Activated CD8-positive, alpha-beta memory T cell treated with anti-CD3 and anti-CD28 coated beads, Interleukin-2, amount 10 ng/mL, durations not matched to agents 7 days and 5 days (primary cell): Measurements from ENCODE around the gene ST6GAL1. TPM values are rescaled to one million over a fixed set of nuclear protein-coding genes. Genes with fewer than 3 reads are reported as not detected.
"Not testable (repeated sequence)": the region's sequence is repeated elsewhere in the genome, so short reads cannot be mapped to it uniquely, and the experiment has no call there.

Source experiments
- ATAC-seq: fragments of 150-1000 bp; cut with Tn5 transposase; one replicate; pipeline ENCODE4 v1.10.0; 2021; ENCODE audit warnings: moderate library complexity
- CTCF ChIA-PET: fragments of 350-600 bp; sonication (Branson Sonifier 250); formaldehyde crosslinking; loops from one replicate; lab custom pipeline; 2021; ENCODE audit warnings: antibody characterized with exemption; lab: Charles Lee
- DNase-seq: peaks from one replicate; pipeline ENCODE4 v3.0.0-alpha.2; 2020
- H3K27ac Mint-ChIP-seq: one replicate; pipeline ENCODE4 v1.8.0; 2021; ENCODE audit warnings: mild to moderate bottlenecking, mixed read lengths
- H3K27me3 Mint-ChIP-seq: one replicate; pipeline ENCODE4 v1.8.0; 2021; ENCODE audit warnings: mixed read lengths
- H3K36me3 Mint-ChIP-seq: one replicate; pipeline ENCODE4 v1.8.0; 2021; ENCODE audit warnings: mild to moderate bottlenecking, mixed read lengths
- H3K4me1 Mint-ChIP-seq: one replicate; pipeline ENCODE4 v1.8.0; 2021; ENCODE audit warnings: mixed read lengths
- H3K4me3 Mint-ChIP-seq: one replicate; pipeline ENCODE4 v1.8.0; 2021; ENCODE audit warnings: mild to moderate bottlenecking, moderate library complexity, mixed read lengths
- H3K9me3 Mint-ChIP-seq: one replicate; pipeline ENCODE4 v1.8.0; 2022; ENCODE audit warnings: low read depth, mixed read lengths
- total RNA-seq, 2 experiments: library from RNA; stranded (reverse); gene quantifications; one replicate each; pipeline ENCODE4 v1.2.3, GENCODE V29; 2021

The ST6GAL1 gene
- total RNA-seq, 2 experiments from 2014 or later: 77.9 to 102 TPM

GRCh38 chr3:187049462-187050101 lies 119.3 kb downstream of the ST6GAL1 start:
- no peaks in the 10 kb centered on the region for H3K27me3 Mint-ChIP-seq
- ATAC-seq: no peak
- H3K36me3 Mint-ChIP-seq: peaks cover 87% of the 10 kb centered on the region
- no peak overlapping the region for H3K4me3 Mint-ChIP-seq
- H3K4me1 Mint-ChIP-seq: peaks cover 43% of the 10 kb centered on the region
- no peak overlapping the region for H3K27ac Mint-ChIP-seq
- CTCF ChIA-PET: interaction anchor here (0.7 to 2.4 kb wide), 2 partner anchors 12 to 90 kb away, joined by 3 to 4 read pairs; partner anchors contain the start of gene RPL39L
- peaks cover 2% of the 10 kb centered on the region for H3K9me3 Mint-ChIP-seq
- no peak for DNase-seq

GRCh38 chr3:187051066-187051465 lies 120.7 kb downstream of the ST6GAL1 start:
- Mint-ChIP-seq H3K4me3 (no peak overlapping the region), H3K27me3 (no peaks in the 10 kb centered on the region), H3K27ac (no peak overlapping the region), H3K36me3 (peaks cover 90% of the 10 kb centered on the region), H3K4me1 (peaks cover 32% of the 10 kb centered on the region), H3K9me3 (peaks cover 7% of the 10 kb centered on the region)
- DNase-seq: no peak
- CTCF ChIA-PET: interaction anchor here (1.0 to 2.4 kb wide), 3 partner anchors 10 to 202 kb away, joined by 3 to 4 read pairs (median 3); partner anchors contain the start of gene RPL39L
- no peak for ATAC-seq

- Mint-ChIP-seq H3K27ac (no peak overlapping the region), H3K4me3 (no peak overlapping the region), H3K9me3 (peaks cover 7% of the 10 kb centered on the region), H3K27me3 (no peaks in the 10 kb centered on the region), H3K36me3 (peaks cover 90% of the 10 kb centered on the region), H3K4me1 (peaks cover 27% of the 10 kb centered on the region)
- DNase-seq: no peak
- CTCF ChIA-PET: interaction anchor here (1.2 kb wide), 1 partner anchor 203 kb away, joined by 3 read pairs; no protein-coding TSS in a partner anchor
- no peak for ATAC-seq
Observed at GRCh38 chr3:187051724-187052366, 121.5 kb downstream of the ST6GAL1 start.

- peaks cover 29% of the 10 kb centered on the region for H3K4me1 Mint-ChIP-seq
- H3K9me3 Mint-ChIP-seq, H3K27me3 Mint-ChIP-seq, H3K27ac Mint-ChIP-seq, ATAC-seq, H3K4me3 Mint-ChIP-seq, DNase-seq, CTCF ChIA-PET: not testable (repeated sequence)
- H3K36me3 Mint-ChIP-seq: peaks cover 93% of the 10 kb centered on the region
Observed at GRCh38 chr3:187052427-187052826, 122.1 kb downstream of the ST6GAL1 start.

GRCh38 chr3:187054433-187054832 lies 124.1 kb downstream of the ST6GAL1 start:
- H3K4me3 Mint-ChIP-seq, H3K9me3 Mint-ChIP-seq, H3K27ac Mint-ChIP-seq: not testable (repeated sequence)

GRCh38 chr3:187057803-187058202 lies 127.5 kb downstream of the ST6GAL1 start:
- H3K27me3 Mint-ChIP-seq, ATAC-seq, H3K4me3 Mint-ChIP-seq, H3K27ac Mint-ChIP-seq, CTCF ChIA-PET, DNase-seq, H3K9me3 Mint-ChIP-seq: not testable (repeated sequence)
- Mint-ChIP-seq H3K36me3 (peaks cover 86% of the 10 kb centered on the region), H3K4me1 (peaks cover 24% of the 10 kb centered on the region)

More at GRCh38 chr3:187054433-187054832, 124.1 kb downstream of the ST6GAL1 start:
- peaks cover 31% of the 10 kb centered on the region for H3K4me1 Mint-ChIP-seq
- ATAC-seq, DNase-seq, H3K27me3 Mint-ChIP-seq: not testable (repeated sequence)
- peaks cover 97% of the 10 kb centered on the region for H3K36me3 Mint-ChIP-seq
- CTCF ChIA-PET: interaction anchor here (1.1 kb wide), 1 partner anchor 85 kb away, joined by 3 read pairs; the partner anchor contains the start of gene RPL39L

GRCh38 chr3:187061748-187062147 lies 131.4 kb downstream of the ST6GAL1 start:
- Mint-ChIP-seq H3K9me3 (peaks cover 2% of the 10 kb centered on the region), H3K27ac (no peak overlapping the region), H3K4me3 (no peak overlapping the region), H3K27me3 (no peaks in the 10 kb centered on the region), H3K36me3 (peaks cover 69% of the 10 kb centered on the region), H3K4me1 (peaks cover 52% of the 10 kb centered on the region)
- CTCF ChIA-PET: interaction anchor here (0.7 to 0.9 kb wide), 2 partner anchors 12 to 212 kb away, joined by 3 to 4 read pairs; no protein-coding TSS in a partner anchor
- DNase-seq (no peak), ATAC-seq (no peak)

- no peak for DNase-seq
- Mint-ChIP-seq H3K4me1 (peaks cover 52% of the 10 kb centered on the region), H3K27me3 (no peaks in the 10 kb centered on the region), H3K4me3 (no peak overlapping the region), H3K9me3 (no peaks in the 10 kb centered on the region), H3K36me3 (peaks cover 65% of the 10 kb centered on the region), H3K27ac (peak overlapping the region; percentile 69)
- ATAC-seq: no peak
- CTCF ChIA-PET: interaction anchor here (0.8 kb wide), 1 partner anchor 213 kb away, joined by 3 read pairs; no protein-coding TSS in a partner anchor
Observed at GRCh38 chr3:187062526-187063177, 132.3 kb downstream of the ST6GAL1 start.

GRCh38 chr3:187063286-187064121 lies 133.2 kb downstream of the ST6GAL1 start:
- ATAC-seq (no peak), DNase-seq (no peak)
- Mint-ChIP-seq H3K4me1 (peaks cover 50% of the 10 kb centered on the region), H3K27me3 (no peaks in the 10 kb centered on the region), H3K4me3 (no peak overlapping the region), H3K27ac (peak overlapping the region; percentile 69), H3K36me3 (peaks cover 64% of the 10 kb centered on the region), H3K9me3 (no peaks in the 10 kb centered on the region)
- CTCF ChIA-PET: interaction anchor here (0.8 kb wide), 1 partner anchor 214 kb away, joined by 3 read pairs; no protein-coding TSS in a partner anchor

GRCh38 chr3:187064210-187065115 lies 134.1 kb downstream of the ST6GAL1 start:
- DNase-seq: no peak
- no peaks in the 10 kb centered on the region for H3K27me3 Mint-ChIP-seq
- H3K36me3 Mint-ChIP-seq: peaks cover 62% of the 10 kb centered on the region
- no peaks in the 10 kb centered on the region for H3K9me3 Mint-ChIP-seq
- H3K27ac Mint-ChIP-seq: peak overlapping the region; percentile 45
- H3K4me3 Mint-ChIP-seq: no peak overlapping the region
- no peak for ATAC-seq
- H3K4me1 Mint-ChIP-seq: peaks cover 44% of the 10 kb centered on the region
- CTCF ChIA-PET: interaction anchor here (0.8 to 1.4 kb wide), 2 partner anchors 16 to 215 kb away, joined by 3 to 4 read pairs; no protein-coding TSS in a partner anchor

- no peaks in the 10 kb centered on the region for H3K9me3 Mint-ChIP-seq
- peaks cover 38% of the 10 kb centered on the region for H3K4me1 Mint-ChIP-seq
Observed at GRCh38 chr3:187066228-187066995, 136.1 kb downstream of the ST6GAL1 start.

More at GRCh38 chr3:187066228-187066995, 136.1 kb downstream of the ST6GAL1 start:
- H3K27ac Mint-ChIP-seq: peak overlapping the region; percentile 51
- H3K4me3 Mint-ChIP-seq: no peak overlapping the region
- ATAC-seq (peak; percentile 80), DNase-seq (peak; percentile 65)
- H3K36me3 Mint-ChIP-seq: peaks cover 62% of the 10 kb centered on the region
- no peaks in the 10 kb centered on the region for H3K27me3 Mint-ChIP-seq
- CTCF ChIA-PET: interaction anchor here (1.0 to 2.1 kb wide), 3 partner anchors 39 to 217 kb away, joined by 3 to 11 read pairs (median 4); no protein-coding TSS in a partner anchor
